ENCODE data around the gene BCOR.

GRCh38 chrX:40064055-40064597 lies 33.6 kb downstream of the BCOR start:
- TF ChIP-seq GATA1 (IDR thresholded peaks at IDR 0.05; ENCODE audit: low read depth, low read length) (no peak), POLR2A (IDR thresholded peaks at IDR 0.05; ENCODE audit: low read length) (no peak)

All from erythroblast (primary cell).